GM23248 (cell line): ENCODE measurements around the gene ATG9B.

Source experiments
- EZH2 ChIP-seq: fragments of 200-600 bp; sonication (generic); IDR thresholded peaks from 2 replicates; pipeline ENCODE4 v1.6.1; 2018; ENCODE audit warnings: antibody characterized with exemption, mild to moderate bottlenecking; ENCODE audit not compliant: insufficient read depth, poor library complexity, severe bottlenecking
- EZH2phosphoT487 ChIP-seq: fragments of 200-600 bp; sonication (generic); IDR thresholded peaks from 2 replicates; pipeline ENCODE4 v1.6.1; 2018; ENCODE audit warnings: antibody characterized with exemption, moderate library complexity, mild to moderate bottlenecking, low read depth; ENCODE audit not compliant: insufficient read depth

- TF ChIP-seq EZH2phosphoT487 = no peak
- no peak for TF ChIP-seq EZH2
These were observed 11.4 kb downstream of the ATG9B start for GRCh38 chr7:151012911-151013347.
